Measurements from ENCODE around the gene FMN1.

GRCh38 chr15:32829436-32829835, 365.1 kb downstream of the FMN1 start:
- TF ChIP-seq EZH2 (IDR thresholded peaks at IDR 0.05), result no peak
- TF ChIP-seq POLR2AphosphoS5 (IDR thresholded peaks at IDR 0.05; ENCODE audit: borderline replicate concordance, low read depth, low read length), result no peak
- TF ChIP-seq FOXP2 (optimal IDR thresholded peaks at IDR 0.05; ENCODE audit: control extremely low read depth, extremely low read length, insufficient read depth), result no peak

Measured in SK-N-MC (cell line).